Hepatocyte (in vitro differentiated cells): ENCODE data around the gene C9. TPM values are rescaled to one million over a fixed set of nuclear protein-coding genes. Genes with fewer than 3 reads are reported as not detected.

Source experiments
- DNase-seq: peaks from one replicate; pipeline ENCODE4 v3.0.0-alpha.2; 2016; ENCODE audit warnings: low spot score
- H2AFZ ChIP-seq: fragments of 200-600 bp; sonication (generic); 2 replicates; pipeline ENCODE4 v1.6.0; 2016; ENCODE audit warnings: antibody characterized with exemption, mild to moderate bottlenecking
- H3K27ac ChIP-seq: fragments of 200-600 bp; sonication (generic); 2 replicates; pipeline ENCODE4 v1.5.1; 2016; ENCODE audit warnings: mild to moderate bottlenecking
- H3K27me3 ChIP-seq: fragments of 200-600 bp; sonication (generic); 2 replicates; pipeline ENCODE4 v1.6.1; 2016
- H3K36me3 ChIP-seq: fragments of 200-600 bp; sonication (generic); replicated peaks from 2 replicates; pipeline ENCODE4 v1.5.1; 2016; ENCODE audit warnings: low read depth; ENCODE audit not compliant: insufficient read depth
- H3K4me1 ChIP-seq: fragments of 200-600 bp; sonication (generic); 2 replicates; pipeline ENCODE4 v1.5.1; 2016; ENCODE audit warnings: mild to moderate bottlenecking, moderate library complexity; ENCODE audit not compliant: insufficient read depth
- H3K4me2 ChIP-seq: fragments of 200-600 bp; sonication (generic); 2 replicates; pipeline ENCODE4 v1.6.0; 2016
- H3K4me3 ChIP-seq: fragments of 200-600 bp; sonication (generic); 2 replicates; pipeline ENCODE4 v1.5.1; 2016; ENCODE audit warnings: mild to moderate bottlenecking
- H3K79me2 ChIP-seq: fragments of 200-600 bp; sonication (generic); 2 replicates; pipeline ENCODE4 v1.6.0; 2017; ENCODE audit warnings: mild to moderate bottlenecking
- H3K9me2 ChIP-seq: fragments of 200-600 bp; sonication (generic); replicated peaks from 2 replicates; pipeline ENCODE4 v1.6.0; 2017; ENCODE audit warnings: mild to moderate bottlenecking; ENCODE audit not compliant: insufficient read depth
- H3K9me3 ChIP-seq: fragments of 200-600 bp; sonication (generic); 2 replicates; pipeline ENCODE4 v1.5.1; 2016; ENCODE audit warnings: low read depth, mild to moderate bottlenecking
- H4K20me1 ChIP-seq: fragments of 200-600 bp; sonication (generic); 2 replicates; pipeline ENCODE4 v1.6.0; 2016; ENCODE audit warnings: mild to moderate bottlenecking; ENCODE audit not compliant: insufficient read depth, poor library complexity, severe bottlenecking
- EZH2 ChIP-seq: fragments of 200-600 bp; sonication (generic); IDR thresholded peaks from 2 replicates; pipeline ENCODE4 v1.6.1; 2016; ENCODE audit warnings: antibody characterized with exemption, mild to moderate bottlenecking, borderline replicate concordance
- EZH2phosphoT487 ChIP-seq: fragments of 200-600 bp; sonication (generic); IDR thresholded peaks from one replicate; pipeline ENCODE4 v1.6.1; 2018; ENCODE audit warnings: antibody characterized with exemption, mild to moderate bottlenecking, low read depth, moderate library complexity; ENCODE audit not compliant: unreplicated experiment, severe bottlenecking
- WGBS: methylation state at CpG from one replicate; pipeline ENCODE4 v1.1.6; 2016; ENCODE audit warnings: low lambda C conversion rate; ENCODE audit errors: missing lambda C conversion rate; 5-methylcytosine and 5-hydroxymethylcytosine counted together
- polyA plus RNA-seq: library from polyadenylated mRNA; unstranded; fragments of >200 nt; fragmentation: Nextera tagmentation; extraction: Ambion mirVana; gene quantifications from 2 replicates; pipeline ENCODE4 v1.2.1, GENCODE V29; 2016
- total RNA-seq: library from RNA; depleted of rRNA; stranded (reverse); fragments of >200 nt; gene quantifications from 2 replicates; pipeline ENCODE4 v1.2.3, GENCODE V29; 2014
- TF ChIP-seq, protein P1 (sequence below): fragments of 200-600 bp; sonication (generic); IDR thresholded peaks from 2 replicates; pipeline ENCODE4 v1.5.1; 2016; ENCODE audit warnings: antibody characterized with exemption, mild to moderate bottlenecking; ENCODE audit not compliant: poor library complexity

C9 gene
- total and polyA plus RNA-seq, 2 experiments from 2014 or later: 0.47 to 0.79 TPM

GRCh38 chr5:39355324-39355723 lies 9.0 kb downstream of the C9 start:
- Histone ChIP-seq H3K9me3 (no peaks in the 10 kb centered on the region), H3K4me2 (no peak overlapping the region), H3K4me3 (no peak overlapping the region), H3K27me3 (no peaks in the 10 kb centered on the region), H3K27ac (no peak overlapping the region), H3K9me2 (no peaks in the 10 kb centered on the region), H3K79me2 (no peaks in the 10 kb centered on the region), H4K20me1 (no peaks in the 10 kb centered on the region), H3K36me3 (no peaks in the 10 kb centered on the region), H3K4me1 (no peaks in the 10 kb centered on the region), H2AFZ (no peak overlapping the region)
- WGBS: 68% methylated on average over 3 of the region's 3 CpGs
- TF ChIP-seq EZH2phosphoT487 (no peak), EZH2 (no peak)
- TF ChIP-seq, protein P1, sequence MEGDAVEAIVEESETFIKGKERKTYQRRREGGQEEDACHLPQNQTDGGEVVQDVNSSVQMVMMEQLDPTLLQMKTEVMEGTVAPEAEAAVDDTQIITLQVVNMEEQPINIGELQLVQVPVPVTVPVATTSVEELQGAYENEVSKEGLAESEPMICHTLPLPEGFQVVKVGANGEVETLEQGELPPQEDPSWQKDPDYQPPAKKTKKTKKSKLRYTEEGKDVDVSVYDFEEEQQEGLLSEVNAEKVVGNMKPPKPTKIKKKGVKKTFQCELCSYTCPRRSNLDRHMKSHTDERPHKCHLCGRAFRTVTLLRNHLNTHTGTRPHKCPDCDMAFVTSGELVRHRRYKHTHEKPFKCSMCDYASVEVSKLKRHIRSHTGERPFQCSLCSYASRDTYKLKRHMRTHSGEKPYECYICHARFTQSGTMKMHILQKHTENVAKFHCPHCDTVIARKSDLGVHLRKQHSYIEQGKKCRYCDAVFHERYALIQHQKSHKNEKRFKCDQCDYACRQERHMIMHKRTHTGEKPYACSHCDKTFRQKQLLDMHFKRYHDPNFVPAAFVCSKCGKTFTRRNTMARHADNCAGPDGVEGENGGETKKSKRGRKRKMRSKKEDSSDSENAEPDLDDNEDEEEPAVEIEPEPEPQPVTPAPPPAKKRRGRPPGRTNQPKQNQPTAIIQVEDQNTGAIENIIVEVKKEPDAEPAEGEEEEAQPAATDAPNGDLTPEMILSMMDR: no peak
- no peak for DNase-seq

DNA sequence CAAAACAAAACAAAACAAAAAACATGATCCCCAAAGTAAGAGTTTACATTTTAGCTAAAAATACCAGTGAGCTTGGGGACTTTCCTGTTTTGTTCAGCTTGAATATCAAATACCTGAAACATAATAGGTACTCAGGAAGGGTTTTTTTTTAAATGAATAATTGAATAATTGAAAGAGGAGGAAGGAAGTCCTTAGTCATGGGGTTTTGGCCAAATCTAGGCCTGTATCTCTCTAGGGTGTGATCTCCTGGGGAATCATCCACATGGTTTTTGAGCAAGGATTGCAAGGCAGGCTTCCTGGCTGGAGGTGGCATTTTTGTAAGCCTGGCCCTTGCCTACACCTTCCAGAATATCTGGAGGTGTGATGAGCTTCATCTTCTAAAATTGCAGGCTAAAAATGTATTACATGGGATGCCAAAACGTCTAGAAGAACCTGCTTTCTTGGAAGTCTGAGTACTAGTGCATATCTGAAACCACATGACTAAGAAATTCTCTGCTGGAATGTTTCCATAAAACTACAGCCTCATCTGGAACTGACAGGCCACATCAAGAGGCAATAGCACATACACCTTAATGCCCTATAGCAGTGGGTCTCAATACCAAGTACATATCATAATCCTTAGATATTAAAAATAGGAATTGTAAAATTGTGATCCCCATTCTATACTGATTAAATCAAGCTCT lies 10.4 kb downstream of the C9 start:
- Histone ChIP-seq H3K9me3 (no peaks in the 10 kb centered on the region), H3K4me2 (no peak overlapping the region), H3K79me2 (no peaks in the 10 kb centered on the region), H3K4me1 (no peaks in the 10 kb centered on the region), H3K9me2 (no peaks in the 10 kb centered on the region), H3K27ac (no peak overlapping the region), H3K4me3 (no peak overlapping the region), H4K20me1 (no peaks in the 10 kb centered on the region), H3K27me3 (no peaks in the 10 kb centered on the region), H2AFZ (no peak overlapping the region), H3K36me3 (no peaks in the 10 kb centered on the region)
- DNase-seq: no peak
- TF ChIP-seq, protein P1: no peak
- no peak for TF ChIP-seq EZH2
- no peak for TF ChIP-seq EZH2phosphoT487
- 61% methylated on average over 1 of the region's 1 CpG for WGBS

- H3K9me2 ChIP-seq: no peaks in the 10 kb centered on the region
- no peak overlapping the region for H3K4me3 ChIP-seq
- H2AFZ ChIP-seq: no peak overlapping the region
- H4K20me1 ChIP-seq: no peaks in the 10 kb centered on the region
- TF ChIP-seq EZH2: no peak
- TF ChIP-seq EZH2phosphoT487: no peak
- H3K27me3 ChIP-seq: no peaks in the 10 kb centered on the region
- no peaks in the 10 kb centered on the region for H3K9me3 ChIP-seq
- no peak for DNase-seq
- H3K36me3 ChIP-seq: no peaks in the 10 kb centered on the region
- WGBS: 92% methylated on average over 1 of the region's 1 CpG
- H3K4me2 ChIP-seq: no peak overlapping the region
- no peaks in the 10 kb centered on the region for H3K79me2 ChIP-seq
- H3K27ac ChIP-seq: no peak overlapping the region
- no peaks in the 10 kb centered on the region for H3K4me1 ChIP-seq
These were observed 11.3 kb downstream of the C9 start for GRCh38 chr5:39352951-39353350.

DNA sequence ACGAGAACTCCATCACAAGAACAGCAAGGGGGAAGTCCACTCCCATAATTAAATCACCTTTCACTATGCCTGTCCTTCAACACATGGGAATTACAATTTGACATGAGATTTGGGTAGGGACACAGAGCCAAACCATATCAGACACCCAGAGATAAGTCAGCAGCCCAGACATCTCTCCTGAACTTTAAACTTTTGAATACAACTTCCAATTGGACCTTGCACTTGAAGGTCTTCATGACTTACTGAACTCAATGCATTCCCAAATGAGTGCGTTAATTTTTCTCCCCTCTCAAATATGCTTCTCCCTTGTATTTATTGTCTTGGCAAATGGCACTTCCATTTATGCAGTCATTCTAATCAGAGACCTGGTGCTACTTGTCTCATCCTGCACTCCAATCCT lies 12.1 kb downstream of the C9 start:
- no peaks in the 10 kb centered on the region for H3K4me1 ChIP-seq
- WGBS: 75% methylated on average over 2 of the region's 2 CpGs
- no peak overlapping the region for H3K4me2 ChIP-seq
- DNase-seq: no peak
- no peaks in the 10 kb centered on the region for H4K20me1 ChIP-seq
- H2AFZ ChIP-seq: no peak overlapping the region
- no peaks in the 10 kb centered on the region for H3K36me3 ChIP-seq
- H3K27ac ChIP-seq: no peak overlapping the region
- H3K27me3 ChIP-seq: no peaks in the 10 kb centered on the region
- TF ChIP-seq, protein P1: no peak
- no peak for TF ChIP-seq EZH2
- H3K79me2 ChIP-seq: no peaks in the 10 kb centered on the region
- no peak overlapping the region for H3K4me3 ChIP-seq
- H3K9me3 ChIP-seq: no peaks in the 10 kb centered on the region
- no peaks in the 10 kb centered on the region for H3K9me2 ChIP-seq
